ENCODE measurements around the gene PLCL2.

DNA sequence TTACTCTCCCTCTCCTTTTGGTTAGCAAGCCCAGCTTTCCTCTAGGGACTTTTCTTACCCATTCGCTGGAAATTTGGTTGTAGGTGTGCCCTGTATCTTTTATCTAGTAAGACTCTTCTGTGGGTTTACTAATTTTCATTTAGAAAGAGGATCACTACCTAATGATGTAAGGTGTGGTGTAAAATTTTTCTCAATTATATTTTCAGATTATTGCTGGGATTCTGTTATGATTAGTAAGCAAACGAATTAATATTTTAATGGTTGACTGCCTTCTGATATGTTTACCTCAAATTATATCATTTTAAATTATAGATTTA, 28.5 kb downstream of the PLCL2 start:
- TF ChIP-seq, protein P1, sequence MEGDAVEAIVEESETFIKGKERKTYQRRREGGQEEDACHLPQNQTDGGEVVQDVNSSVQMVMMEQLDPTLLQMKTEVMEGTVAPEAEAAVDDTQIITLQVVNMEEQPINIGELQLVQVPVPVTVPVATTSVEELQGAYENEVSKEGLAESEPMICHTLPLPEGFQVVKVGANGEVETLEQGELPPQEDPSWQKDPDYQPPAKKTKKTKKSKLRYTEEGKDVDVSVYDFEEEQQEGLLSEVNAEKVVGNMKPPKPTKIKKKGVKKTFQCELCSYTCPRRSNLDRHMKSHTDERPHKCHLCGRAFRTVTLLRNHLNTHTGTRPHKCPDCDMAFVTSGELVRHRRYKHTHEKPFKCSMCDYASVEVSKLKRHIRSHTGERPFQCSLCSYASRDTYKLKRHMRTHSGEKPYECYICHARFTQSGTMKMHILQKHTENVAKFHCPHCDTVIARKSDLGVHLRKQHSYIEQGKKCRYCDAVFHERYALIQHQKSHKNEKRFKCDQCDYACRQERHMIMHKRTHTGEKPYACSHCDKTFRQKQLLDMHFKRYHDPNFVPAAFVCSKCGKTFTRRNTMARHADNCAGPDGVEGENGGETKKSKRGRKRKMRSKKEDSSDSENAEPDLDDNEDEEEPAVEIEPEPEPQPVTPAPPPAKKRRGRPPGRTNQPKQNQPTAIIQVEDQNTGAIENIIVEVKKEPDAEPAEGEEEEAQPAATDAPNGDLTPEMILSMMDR (IDR thresholded peaks at IDR 0.05), result no peak
- TF ChIP-seq POLR2AphosphoS5 (IDR thresholded peaks at IDR 0.05; ENCODE audit: low read depth, low read length), result no peak
- TF ChIP-seq, protein P2, sequence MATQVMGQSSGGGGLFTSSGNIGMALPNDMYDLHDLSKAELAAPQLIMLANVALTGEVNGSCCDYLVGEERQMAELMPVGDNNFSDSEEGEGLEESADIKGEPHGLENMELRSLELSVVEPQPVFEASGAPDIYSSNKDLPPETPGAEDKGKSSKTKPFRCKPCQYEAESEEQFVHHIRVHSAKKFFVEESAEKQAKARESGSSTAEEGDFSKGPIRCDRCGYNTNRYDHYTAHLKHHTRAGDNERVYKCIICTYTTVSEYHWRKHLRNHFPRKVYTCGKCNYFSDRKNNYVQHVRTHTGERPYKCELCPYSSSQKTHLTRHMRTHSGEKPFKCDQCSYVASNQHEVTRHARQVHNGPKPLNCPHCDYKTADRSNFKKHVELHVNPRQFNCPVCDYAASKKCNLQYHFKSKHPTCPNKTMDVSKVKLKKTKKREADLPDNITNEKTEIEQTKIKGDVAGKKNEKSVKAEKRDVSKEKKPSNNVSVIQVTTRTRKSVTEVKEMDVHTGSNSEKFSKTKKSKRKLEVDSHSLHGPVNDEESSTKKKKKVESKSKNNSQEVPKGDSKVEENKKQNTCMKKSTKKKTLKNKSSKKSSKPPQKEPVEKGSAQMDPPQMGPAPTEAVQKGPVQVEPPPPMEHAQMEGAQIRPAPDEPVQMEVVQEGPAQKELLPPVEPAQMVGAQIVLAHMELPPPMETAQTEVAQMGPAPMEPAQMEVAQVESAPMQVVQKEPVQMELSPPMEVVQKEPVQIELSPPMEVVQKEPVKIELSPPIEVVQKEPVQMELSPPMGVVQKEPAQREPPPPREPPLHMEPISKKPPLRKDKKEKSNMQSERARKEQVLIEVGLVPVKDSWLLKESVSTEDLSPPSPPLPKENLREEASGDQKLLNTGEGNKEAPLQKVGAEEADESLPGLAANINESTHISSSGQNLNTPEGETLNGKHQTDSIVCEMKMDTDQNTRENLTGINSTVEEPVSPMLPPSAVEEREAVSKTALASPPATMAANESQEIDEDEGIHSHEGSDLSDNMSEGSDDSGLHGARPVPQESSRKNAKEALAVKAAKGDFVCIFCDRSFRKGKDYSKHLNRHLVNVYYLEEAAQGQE (IDR thresholded peaks at IDR 0.05; ENCODE audit: insufficient read depth in 1 of 2, low read depth in 2 of 2, low read length in 1 of 2), result no peak

Measured in Panc1 (cell line).